ENCODE results near the gene ATP5PO.
A peak's percentile ranks its signal among the peaks of the same experiment; 100 is the strongest.
"Not testable (repeated sequence)": the region's sequence is repeated elsewhere in the genome, so short reads cannot be mapped to it uniquely, and the experiment has no call there.

Gene ATP5PO

DNA sequence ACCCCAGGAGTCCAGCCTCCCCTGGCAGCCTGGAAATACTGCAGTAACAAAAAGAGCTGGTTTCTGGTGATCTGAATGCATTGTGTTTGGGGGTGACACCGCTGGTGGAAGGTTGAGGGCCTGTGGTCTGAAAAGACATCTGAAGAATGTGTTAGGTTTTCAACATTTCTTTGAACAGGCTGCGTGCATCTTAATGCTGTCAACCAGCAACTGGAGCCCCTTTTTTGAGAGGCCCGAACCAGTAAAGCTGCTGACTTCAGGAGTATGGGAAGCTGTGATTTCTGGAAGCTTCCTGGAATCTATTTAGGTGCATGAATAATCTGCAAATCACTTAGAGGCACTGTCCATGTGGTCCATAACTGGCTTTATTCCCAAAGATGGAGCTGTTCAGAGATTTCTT lies 17.0 kb downstream of the ATP5PO start:
- DNase-seq (ENCODE audit: low spot score) = no peak

DNA sequence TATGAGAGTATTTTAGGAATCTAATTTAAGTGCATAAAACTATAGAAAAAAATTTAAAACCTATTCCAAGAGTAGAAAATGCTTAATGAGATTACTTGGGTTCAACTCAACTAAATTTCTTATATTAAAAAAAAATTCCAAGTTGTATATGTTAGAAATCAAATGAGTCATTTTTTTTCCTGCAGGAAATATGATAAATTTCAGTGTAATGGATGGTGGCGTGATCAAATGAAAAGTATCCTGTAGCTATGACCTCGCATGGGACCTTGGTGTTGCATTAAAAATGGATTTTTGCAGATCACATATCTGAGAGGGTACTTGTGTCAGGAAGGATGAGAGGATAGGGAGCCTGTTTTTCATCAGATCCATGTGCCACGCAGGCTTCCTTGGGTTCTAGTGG lies 17.9 kb downstream of the ATP5PO start:
- DNase-seq (ENCODE audit: low spot score) = no peak

DNA sequence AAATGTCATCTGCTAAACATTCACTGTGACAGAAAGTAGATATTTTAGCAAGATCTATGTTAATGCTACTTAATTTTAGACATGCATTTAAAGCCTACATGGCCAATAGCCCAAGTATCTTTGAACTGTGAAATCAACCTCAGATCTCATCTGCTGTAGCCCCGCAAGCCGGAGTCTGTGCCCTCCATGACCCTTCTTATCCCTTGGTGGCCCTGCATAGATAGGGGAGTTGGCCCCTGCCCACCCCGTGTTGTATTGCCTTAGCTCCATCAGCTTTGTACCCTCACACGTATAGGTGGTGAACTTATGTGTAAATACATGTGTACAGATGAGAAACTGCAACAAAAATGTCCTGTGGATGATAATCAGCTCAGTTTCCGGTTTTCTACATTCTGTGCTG lies 18.5 kb downstream of the ATP5PO start:
- no peak for DNase-seq (ENCODE audit: low spot score)

DNA sequence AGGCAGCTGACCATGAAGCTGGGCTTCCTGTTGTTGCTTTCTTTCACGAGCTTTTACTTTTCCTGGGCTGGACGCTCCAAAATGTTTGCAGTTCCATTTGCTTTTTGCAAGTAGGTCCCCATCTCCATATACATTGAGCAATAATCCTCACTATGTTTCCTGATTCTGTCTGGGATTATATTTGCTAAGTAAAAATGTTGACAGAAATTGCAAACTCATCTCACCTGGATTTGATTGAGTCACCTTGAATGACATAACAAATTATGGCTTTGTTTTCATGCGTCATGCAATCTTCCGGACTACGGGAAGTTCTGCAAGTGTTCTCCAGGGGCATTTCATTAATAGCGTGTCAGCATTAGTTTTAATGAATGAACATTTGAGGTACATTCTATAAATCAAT lies 18.9 kb downstream of the ATP5PO start:
- DNase-seq (ENCODE audit: low spot score) = no peak

DNA sequence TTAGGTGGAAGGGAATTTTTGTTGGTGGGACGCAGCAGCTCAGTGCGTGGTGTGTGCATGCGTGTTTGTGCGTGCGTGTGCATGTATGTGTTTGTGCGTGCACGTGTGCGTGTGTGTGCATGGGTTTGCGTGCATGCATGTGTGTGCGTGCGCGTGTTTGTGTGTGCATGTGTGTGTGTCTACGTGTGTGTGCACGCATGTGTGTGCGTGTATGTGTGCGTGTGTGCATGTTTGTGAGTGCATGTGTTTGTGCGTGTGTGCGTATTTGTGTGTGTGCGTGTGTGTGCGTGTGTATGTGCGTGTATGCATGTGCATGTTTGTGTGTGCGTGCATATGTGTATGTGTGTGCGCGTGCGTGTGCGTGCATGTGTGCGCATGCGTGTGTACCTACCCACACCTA lies 20.2 kb downstream of the ATP5PO start:
- DNase-seq (ENCODE audit: low spot score) = no peak

DNA sequence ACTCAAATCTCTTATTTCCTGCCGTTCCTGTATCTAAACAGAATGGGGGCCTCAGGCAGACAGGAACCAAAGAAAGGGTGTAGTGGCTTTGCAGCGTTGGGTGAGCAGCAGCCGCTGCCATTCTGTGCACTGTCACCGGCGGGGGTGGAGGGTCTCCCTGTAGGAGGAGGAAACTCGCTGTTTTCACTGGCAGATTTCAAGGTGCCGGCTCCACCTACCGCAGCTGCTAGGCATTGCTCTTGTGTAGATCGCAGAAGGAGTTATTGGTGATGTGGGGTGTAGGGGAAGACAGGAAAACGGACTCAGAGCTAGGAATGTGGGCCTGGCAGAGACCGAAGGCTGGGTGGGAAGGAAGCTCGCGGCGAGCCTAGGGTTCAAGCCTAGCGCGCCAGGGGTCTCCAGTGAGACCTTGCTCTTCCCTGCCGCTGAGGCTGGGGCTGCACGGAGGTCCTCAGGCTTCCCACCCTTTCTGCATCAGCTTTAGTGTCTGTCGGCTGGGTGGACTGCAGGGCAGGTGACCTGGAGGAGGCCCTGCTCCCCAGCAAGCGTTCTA lies 20.8 kb downstream of the ATP5PO start:
- DNase-seq (ENCODE audit: low spot score) = peak; percentile 32

DNA sequence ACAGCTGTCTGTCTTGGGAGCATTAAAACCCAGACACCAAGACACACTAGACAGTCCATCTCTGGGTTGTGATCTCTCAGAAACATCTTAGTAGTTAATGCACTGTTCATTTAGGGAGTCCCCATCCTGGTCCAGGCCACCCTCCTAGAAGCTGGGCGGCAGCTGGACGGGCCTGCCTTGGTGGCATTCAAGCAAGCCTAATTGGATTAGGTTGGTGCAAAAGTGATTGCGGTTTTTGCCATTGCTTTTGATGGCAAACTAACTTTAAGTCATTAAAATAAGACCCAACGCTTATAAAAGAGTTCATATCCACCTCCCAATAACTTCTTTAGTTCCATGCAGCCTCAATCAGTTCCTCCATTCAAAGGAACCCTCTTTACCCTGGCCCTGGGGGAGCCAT lies 21.7 kb downstream of the ATP5PO start:
- no peak for DNase-seq (ENCODE audit: low spot score)

DNA sequence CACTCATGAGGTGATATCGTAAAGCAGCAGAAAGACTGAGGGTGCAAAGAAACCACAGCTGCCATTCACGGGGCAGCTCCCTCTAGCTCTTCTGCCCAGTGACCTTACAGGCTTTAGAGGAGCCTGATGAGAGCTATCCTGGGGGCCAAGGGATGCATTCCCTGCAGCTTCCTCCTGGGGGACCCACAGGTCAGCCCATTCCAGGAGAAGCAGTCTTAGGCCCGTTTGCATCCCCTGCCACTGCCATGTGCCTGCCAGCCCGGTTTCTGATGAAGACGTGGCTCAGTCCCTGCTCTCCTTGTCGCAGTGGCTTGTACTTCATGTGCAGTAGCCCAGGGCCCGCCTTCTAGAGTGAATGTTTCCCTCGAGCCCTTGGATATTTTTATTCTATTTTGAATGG lies 22.8 kb downstream of the ATP5PO start:
- no peak for DNase-seq (ENCODE audit: low spot score)

DNA sequence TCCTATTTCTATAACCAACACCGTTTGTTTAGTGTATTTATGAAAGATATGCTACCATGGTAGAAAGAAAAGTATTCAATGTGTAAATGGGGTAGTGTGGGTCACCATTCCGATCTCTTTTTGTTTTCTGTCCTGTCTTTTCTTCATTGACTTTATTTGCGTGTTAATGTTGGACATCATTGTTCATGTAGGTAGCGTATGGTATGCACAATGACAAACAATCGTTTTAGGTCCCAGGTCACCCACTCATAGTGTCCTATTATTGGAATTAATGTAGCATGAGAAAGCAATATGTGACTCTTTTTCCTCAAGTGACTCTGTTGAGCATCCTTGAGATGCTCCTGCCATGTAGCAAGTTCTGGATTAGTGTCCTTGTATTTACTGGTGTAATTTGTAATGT lies 25.4 kb downstream of the ATP5PO start:
- no peak for DNase-seq (ENCODE audit: low spot score)

DNA sequence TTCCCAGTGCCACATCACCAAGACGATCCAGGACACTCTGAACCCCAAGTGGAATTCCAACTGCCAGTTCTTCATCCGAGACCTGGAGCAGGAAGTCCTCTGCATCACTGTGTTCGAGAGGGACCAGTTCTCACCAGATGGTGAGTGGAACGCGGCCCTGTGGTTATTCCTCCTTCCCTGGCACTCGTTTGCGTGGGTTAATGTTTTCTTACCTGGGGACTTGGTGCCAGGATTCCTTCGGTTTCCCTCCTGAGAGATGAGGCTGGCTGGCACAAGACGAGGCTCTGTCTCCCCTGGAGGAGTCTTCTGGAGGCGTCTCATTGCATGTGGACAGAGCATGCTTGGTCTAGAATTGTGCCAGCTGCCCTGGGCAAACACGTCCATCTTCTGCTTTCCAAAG lies 29.3 kb downstream of the ATP5PO start:
- DNase-seq (ENCODE audit: low spot score) = no peak

DNA sequence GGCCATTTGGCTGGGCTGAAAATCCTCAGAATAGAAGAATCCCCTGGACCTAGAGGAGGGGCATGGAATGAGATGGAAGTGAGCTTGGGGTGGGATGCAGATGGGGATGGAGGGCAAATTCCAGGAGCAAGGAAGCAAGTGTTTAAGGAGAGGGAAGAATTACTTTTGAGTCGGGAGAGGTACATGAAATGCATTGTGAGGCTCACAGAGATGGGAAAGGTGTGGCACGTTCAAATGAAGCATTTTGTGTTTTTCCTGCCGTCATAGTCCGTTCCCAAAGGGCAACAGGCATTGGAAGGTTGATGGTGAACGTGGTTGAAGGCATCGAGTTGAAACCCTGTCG lies 30.5 kb downstream of the ATP5PO start:
- no peak for DNase-seq (ENCODE audit: low spot score)

DNA sequence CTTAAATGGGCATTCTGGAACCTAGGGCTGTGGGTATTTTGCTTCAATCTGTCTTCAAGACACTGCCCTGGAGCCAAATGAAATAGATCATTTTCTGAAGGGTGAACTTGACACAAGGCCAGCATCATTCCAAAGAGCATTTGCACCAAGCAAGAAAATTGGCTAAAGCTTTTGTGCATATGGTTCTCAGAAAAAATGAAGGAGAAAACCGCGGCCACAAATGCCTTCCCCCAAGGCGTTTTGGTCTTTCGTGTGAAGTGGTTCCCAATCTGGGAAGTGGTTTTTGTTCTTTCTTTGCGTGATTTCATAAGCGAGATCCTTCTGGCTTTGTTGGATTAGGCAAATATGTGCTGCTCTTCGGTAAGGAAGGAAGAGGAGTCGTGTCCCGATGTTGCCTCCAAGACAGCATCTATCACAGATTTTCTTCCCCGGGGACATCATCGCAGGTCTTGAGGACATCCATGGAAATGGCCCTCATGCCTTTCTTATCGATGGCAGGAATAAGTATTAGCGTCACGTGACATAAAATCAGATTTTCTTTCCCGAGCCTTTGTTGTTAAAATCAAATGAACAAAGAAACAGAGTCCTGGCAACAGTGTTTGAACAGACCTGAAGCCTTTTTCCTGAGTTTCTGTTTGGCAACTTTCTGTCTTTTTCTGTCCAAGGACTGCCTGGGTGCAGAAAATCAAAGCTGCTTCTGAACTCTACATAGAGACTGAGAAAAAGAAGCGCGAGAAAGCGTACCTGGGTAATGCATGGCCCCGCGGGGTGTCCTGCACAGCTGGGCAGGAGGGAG lies 31.0 kb downstream of the ATP5PO start:
- no peak for DNase-seq (ENCODE audit: low spot score)

DNA sequence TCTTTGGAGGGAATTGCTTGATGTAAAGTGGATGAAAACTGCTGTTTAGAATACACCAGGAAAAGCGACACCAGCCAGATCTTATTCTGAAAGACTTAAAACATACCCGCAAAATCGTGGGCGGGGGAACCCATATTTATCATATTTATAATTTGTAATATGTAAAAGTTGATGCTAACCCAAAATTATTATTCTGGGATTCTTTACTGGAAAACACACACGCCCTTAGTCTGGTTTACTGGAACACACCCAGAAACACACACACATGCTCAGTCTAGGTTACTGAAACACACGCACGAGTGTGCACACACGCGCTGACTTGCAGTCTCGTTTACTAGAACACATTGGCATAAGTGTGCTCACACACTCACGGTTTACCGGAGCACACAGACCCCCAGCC lies 32.5 kb downstream of the ATP5PO start:
- DNase-seq (ENCODE audit: low spot score) = no peak

DNA sequence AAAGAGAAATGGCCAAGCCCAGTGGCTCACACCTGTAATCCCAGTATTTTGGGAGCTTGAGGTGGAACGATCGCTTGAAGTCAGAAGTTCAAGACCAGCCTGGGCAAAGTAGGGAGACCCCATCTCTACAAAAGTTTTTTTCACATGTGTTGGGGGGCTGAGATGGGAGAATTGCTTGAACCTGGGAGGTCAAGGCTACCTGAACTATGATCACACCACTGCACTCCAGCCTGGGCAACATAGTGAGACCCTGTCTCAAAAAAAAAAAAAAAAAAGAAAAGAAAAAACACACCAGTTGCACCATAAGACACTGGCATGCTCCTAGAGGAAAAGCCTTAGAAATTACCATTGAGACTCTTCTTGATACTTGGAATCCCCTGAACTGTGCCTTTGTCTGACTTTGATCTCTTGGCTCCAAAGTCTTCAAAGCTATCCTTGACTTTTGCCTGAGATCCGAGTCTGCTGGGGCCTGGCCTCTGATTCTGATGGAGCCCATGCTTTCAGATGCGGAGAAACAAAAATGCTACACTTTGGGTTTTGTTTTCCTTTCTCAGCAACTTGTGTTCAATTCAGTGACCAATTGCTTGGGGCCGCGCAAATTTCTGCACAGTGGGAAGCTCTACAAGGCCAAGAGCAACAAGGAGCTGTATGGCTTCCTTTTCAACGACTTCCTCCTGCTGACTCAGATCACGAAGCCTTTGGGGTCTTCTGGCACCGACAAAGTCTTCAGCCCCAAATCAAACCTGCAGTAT lies 33.7 kb downstream of the ATP5PO start:
- DNase-seq (ENCODE audit: low spot score) = no peak

DNA sequence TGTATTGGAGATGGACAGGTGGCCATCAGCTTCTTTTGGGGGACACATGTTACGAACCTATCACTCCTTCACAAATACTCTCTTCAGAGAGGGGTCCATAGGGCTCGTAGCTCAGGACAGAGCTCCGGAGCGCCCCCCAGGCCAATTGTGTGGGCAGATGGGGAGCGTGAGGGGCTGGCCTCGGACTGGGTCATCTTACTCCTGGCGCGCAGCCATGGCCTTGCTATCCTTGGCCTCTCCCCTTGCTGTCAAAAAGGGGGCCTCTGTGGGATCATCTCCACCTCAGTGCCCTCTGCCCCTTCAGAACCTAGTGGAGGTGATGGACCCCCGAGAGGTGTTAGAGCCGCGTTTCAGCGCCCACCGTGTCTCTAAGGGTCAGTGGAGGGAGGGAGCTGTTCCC lies 35.0 kb downstream of the ATP5PO start:
- DNase-seq (ENCODE audit: low spot score) = no peak

DNA sequence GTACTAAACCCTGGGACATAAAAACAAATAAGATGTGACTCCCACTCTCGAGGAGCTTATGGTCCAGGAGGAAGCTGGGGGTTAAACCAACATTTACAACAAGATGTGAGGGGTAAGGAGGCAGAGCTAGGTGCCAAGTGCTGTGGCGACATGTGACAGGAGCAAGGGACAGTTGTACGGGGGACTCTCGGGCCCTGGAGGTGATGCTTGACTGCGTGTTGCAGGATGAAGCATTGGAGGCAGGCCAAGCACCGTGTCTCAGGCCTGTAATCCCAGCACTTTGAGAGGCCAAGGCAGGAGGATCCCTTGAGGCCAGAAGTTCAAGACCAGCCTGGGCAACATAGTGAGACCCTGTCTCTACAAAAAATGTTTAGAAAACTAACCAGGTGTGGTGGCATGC lies 36.8 kb downstream of the ATP5PO start:
- DNase-seq (ENCODE audit: low spot score) = no peak

DNA sequence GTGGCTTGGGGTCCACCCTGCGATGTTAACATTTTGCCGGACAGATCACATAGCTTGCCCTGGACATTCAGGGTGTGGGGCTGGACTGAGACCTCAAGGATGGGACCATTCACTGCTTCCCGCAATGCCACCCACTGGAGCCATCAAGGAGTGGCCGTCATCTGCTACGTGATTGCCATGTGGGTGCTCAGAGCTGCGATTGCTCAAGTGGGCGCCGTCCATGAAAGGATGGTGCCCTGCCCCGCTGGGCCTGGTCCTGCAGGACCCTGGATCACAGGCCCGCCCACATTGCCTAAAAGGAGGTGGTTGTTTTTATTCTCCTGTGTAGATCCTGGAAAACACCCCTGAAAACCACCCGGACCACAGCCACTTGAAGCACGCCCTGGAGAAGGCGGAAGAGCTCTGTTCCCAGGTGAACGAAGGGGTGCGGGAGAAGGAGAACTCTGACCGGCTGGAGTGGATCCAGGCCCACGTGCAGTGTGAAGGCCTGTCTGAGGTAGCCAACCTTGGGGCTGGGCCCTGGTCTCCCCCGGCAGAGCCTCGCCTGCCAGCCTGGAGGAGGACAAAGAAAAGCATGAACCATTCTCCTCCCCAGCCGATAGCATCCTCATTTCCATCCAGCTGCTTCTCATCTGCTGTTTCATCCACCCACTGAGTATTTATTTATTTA lies 40.4 kb downstream of the ATP5PO start:
- DNase-seq (ENCODE audit: low spot score) = no peak

DNA sequence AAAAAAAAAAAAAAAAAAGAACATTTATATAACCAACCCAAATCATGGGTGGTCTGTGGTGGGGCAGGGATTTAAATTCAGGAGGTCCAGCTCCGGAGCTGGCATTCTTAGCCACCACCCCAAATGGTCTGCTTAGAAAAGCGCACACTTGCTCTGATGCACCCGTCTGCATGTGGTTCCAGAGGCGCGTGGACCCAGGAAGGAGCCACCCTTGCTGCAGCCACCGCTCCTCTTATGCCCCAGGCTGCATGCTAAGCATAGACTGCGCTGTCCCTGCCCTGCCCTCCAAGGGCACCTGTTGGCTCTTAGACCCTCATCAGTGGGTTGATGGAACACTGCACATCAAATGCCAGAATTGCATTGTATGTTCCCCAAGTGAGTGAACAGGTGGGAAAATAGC lies 41.4 kb downstream of the ATP5PO start:
- DNase-seq (ENCODE audit: low spot score) = no peak

DNA sequence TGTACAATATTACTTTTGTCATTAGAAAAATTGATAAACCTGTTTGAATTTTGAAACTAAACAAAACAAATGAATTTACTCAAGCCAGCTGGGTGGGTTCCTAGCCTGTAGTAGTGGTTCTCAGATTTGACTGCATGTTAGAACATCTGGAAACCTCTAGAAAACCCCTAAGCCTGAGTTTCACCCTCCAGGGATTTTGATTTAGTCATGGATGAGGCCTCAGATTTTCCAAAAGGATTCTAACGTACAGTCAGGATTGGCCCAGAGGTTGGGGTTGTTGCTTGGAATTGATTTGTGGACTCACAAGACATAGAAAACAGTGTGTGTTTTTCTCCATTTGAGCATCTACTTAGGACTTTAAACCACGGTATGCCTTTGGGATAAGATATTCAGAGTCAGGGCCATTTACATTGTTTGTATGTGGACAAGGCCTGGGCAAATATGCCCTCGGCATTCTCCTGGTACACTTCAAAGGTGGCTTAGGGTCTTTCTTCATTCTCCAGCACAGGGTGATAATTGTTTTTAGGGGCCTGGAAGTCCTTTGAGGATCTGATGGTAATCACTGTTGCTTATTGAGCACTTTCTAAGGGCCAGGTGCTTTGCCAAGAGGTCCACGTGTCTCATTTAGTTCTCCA lies 42.6 kb downstream of the ATP5PO start:
- DNase-seq (ENCODE audit: low spot score) = no peak

DNA sequence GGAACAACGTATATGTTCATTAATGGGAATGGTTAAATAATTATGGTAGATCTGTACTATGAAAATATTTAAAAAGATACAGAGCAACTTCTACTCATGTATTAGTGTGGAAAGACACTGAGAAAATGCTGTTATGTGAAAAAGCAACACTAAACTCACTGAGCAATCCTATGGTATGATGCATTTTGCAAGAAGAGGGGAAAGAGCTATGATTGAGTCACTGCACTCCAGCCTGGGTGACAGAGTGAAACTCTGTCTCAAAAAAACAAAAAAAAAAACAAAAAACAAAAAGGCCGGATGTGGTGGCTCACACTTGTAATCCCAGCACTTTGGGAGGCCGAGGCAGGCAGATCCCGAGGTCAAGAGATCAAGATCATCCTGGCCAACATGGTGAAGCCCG lies 44.4 kb downstream of the ATP5PO start:
- DNase-seq (ENCODE audit: low spot score) = no peak

DNA sequence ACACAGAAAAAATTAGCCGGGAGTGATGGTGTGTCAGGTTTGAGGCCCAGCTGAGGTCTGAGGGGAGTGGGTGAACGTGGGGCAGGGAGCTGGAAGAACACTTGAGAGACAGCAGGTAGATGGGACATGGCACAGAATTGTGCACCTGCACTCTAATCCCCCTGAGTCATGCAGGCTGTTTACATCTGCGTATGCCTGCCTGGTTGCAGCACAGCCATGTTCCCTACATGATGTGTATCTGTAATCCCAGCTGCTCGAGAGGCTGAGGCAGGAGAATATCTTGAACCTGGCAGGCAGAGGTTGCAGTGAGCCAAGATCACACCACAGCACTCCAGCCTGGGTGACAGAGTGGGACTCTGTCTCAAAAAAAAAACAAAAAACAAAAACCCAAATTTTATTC lies 44.8 kb downstream of the ATP5PO start:
- no peak for DNase-seq (ENCODE audit: low spot score)

DNA sequence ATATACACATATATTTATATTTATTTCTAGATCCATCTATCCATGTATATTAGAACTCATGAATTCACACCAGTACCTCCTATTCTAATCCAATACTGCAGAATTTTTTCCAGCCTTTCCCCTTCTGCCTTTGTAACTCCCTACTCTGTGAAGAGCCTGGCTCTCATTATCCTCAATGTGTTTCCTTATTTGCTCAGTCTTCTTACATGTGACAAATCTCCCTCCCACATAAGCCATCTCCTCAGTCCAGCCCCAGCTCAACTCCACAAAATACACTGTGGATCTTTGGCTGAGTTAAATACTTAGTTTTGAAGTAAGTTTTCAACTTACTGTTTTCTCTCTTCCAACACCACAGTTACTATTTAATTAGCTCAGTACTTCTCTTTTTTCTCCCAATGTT lies 45.7 kb downstream of the ATP5PO start:
- DNase-seq (ENCODE audit: low spot score) = no peak

DNA sequence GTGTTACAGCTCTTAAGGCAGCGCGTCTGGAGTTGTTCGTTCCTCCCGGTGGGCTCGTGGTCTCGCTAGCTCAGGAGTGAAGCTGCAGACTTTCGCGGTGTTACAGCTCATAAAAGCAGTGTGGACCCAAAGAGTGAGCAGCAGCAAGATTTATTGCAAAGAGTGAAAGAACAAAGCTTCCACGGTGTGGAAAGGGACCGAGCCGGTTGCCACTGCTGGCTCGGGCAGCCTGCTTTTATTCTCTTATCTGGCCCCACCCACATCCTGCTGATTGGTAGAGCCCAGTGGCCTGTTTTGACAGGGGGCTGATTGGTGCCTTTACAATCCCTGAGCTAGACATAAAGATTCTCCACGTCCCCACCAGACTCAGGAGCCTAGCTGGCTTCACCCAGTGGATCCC lies 47.7 kb downstream of the ATP5PO start:
- not testable (repeated sequence) for DNase-seq (ENCODE audit: low spot score)
